Smooth muscle cell of trachea (primary cell): ENCODE results near the gene SLC35E2B. TPM values are rescaled to one million over a fixed set of nuclear protein-coding genes. Genes with fewer than 3 reads are reported as not detected.

Experiments used
- total RNA-seq: library from RNA; depleted of rRNA; stranded (reverse); fragments of >200 nt; gene quantifications from 2 replicates; pipeline ENCODE4 v1.2.1, GENCODE V29; 2014

SLC35E2B gene
- 28.8 and 59.7 TPM in 2 replicates for total RNA-seq

DNA sequence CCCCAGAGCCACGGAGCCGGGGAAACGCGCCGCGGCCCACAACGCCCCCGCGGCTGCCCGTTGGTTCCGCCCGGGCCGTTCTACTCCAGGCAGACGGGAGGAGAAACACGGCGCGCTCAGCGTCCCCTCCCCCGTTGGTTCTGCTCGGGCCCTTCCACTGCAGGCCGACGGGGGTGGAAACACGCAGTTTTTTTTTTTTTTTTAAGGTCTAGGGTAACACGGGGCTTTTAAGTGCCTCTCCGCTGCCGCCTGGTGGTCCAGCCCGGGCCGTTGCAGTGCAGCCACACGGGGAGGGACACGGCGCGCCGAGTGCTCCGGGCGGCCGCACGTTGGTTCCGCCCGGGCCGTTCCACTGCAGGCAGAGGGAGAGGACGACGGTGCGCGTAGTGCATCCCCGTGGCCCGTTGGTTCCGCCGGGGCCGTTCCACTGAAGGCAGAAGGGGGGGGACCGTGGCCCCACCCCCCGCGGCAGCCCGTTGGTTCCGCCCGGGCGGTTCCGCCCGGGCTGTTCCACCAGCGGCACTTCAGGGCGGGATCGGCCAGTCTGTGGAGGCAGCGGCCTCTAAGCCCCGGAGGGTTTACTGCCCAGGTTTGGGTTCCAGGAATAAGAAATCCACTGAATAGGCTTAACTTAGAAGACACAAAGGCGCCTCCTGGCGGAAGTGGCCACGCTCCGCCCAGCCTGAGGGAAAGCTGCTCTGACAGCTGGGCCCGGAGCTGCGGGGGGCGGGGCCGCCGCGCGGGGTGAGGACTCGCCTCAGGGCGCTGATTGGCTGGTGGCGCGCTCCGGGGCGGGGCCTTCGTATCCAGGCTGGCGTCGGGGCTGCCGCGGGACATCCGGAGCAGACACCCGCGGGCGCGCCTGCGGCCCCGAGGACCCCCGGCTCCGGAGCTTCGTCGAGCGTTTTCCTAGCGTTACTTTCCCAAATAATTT lies at the start of gene SLC35E2B:
TSS of gene SLC35E2B (minus strand) at position 82 of the 934 bp plus-strand sequence. CDS start 16,096 bp downstream, outside the sequence.

DNA sequence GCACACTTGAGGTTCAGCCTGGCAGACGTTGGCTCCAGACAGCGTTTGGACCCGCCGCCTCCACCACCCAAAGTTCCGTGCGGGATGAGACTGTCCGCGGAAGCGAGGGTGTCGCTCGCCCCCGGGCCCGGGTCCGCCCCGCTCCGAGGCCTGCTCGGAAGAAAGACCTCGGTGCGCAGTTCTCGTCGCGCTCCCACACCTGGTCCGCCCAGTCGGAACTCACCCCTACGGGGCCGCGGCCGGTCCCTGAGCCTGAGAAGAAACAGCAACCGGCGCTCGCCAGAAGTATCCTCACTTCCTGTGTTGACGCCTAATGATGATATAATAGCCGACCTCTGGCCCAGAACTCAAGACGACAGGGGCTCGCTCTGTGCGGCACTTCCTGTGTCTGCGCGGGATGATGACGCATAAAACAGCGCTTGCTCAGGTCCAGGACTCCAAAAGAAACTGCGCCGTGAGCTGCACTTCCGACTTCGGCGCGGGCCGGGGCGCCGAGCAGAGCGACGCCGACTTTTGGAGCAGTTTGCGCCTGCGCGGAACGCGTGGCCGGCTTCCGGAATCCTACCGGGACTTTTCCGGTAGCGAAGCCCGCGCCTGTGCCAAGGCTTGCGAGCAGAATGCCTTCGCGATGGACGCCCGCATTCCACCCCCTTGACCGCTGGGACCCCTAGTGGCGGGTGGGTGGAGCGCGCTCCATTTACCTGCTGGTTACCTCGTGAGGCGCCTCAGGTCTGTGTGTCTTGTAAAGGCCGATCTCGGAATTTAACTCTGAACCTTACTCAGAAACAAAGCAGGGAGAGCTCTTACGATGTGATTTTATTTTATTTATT lies 31.7 kb upstream of the SLC35E2B start, which contains the start of gene CDK11A:
TSS of gene CDK11A (minus strand) at position 323 of the 830 bp plus-strand sequence. CDS start 1,539 bp downstream, outside the sequence.

DNA sequence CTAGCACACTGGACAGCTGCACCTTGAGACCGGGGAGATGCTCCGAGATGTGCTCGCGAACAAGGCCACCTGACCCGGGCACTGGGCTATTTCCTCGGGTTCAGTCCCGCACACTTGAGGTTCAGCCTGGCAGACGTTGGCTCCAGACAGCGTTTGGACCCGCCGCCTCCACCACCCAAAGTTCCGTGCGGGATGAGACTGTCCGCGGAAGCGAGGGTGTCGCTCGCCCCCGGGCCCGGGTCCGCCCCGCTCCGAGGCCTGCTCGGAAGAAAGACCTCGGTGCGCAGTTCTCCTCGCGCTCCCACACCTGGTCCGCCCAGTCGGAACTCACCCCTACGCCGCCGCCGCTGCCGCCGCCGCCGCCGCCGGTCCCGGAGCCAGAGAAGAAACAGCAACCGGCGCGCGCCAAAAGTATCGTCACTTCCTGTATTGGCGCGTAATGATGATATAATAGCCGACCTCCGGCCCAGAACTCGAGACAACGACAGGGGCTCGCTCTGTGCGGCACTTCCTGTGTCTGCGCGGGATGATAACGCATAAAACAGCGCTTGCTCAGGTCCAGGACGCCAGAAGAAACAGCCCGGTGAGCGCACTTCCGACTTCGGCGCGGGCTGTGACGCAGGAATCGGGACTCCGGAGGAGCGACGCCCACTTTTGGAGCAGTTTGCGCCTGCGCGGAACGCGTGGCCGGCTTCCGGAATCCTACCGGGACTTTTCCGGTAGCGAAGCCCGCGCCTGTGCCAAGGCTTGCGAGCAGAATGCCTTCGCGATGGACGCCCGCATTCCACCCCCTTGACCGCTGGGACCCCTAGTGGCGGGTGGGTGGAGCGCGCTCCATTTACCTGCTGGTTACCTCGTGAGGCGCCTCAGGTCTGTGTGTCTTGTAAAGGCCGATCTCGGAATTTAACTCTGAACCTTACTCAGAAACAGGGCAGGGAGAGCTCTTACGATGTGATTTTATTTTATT lies 33.7 kb downstream of the SLC35E2B start, which contains the start of gene CDK11B:
TSS of gene CDK11B (minus strand) at position 422 of the 967 bp plus-strand sequence. CDS start 1,519 bp downstream, outside the sequence.

DNA sequence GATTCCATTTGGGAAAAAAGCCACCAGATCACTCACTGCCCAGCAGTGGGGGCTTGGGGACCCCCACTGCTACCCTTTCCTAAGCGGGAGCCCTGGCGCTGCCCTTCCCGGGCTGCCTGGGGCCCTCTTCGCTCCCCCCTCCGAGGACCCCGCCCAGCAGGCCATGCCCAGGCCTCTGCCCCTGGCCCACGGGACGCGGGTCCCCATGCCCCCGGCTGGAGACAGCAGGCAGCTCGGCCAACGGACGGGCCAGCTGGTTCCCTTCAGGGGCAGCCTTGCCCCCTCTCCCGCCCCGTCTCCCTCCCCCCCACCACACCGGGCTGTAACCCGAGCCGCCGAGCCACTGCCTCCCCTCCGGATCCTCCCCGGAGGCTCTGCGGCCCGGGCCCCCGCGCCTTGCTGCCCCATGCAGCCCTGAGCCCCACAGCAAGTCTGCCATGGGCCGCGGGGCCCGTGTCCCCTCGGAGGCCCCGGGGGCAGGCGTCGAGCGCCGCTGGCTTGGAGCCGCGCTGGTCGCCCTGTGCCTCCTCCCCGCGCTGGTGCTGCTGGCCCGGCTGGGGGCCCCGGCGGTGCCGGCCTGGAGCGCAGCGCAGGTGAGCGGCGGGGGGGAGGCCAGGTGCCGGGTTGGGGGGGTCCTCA lies 60.7 kb downstream of the SLC35E2B start, which contains the start of gene MMP23B:
TSS of gene MMP23B (plus strand) at position 392 of the 639 bp plus-strand sequence. CDS start at position 438, 46 bp downstream.

DNA sequence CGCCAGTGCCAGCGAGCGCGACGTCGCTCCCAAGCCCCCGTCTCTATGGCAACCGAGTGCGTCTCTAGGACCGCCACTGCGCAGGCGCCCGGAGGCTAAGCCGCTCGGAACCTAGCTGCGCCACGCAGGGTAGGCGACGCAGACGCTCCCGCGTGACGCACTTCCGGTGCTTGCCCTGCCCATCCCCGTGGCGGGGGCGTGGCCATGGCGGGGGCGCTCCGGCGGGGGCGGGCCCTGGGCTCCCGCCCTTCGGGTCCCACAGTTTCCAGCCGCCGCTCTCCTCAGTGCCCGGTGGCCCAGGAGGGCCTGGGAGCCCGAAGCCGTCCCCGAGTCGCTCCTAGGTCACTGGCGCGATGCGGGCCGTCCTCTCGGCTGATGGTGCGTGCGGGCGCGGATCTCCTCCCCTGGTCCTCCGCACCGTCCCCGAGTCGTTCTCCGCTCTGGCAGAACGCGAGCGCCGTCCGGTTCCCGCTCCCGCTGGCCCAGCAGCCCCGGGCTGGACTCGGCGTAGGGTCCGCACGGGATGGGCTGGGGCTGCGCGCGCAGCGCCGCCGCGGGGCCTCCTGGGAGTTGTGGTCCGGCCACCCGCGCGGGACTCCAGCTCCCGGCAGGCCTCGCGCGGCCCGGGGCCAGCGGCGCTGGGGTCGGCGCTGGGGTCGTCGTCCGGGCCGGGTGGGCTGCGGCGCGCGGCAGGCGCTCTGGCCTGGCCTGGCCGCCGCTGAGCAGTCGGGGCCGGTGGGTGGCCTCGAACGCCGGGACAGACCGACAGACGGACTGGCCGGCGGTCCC lies 77.1 kb downstream of the SLC35E2B start, which contains the start of gene MIB2:
TSS of gene MIB2 (plus strand) at position 245 of the 789 bp plus-strand sequence. CDS start 7,953 bp downstream, outside the sequence.

Other genes with a start within 250 kb of the SLC35E2B start
- gene ATAD3C, start 243.1 kb downstream of the SLC35E2B start, total RNA-seq, result under 0.01 TPM in 1 of 2 replicates, not detected in the other
- 15.0 and 15.1 TPM in 2 replicates for gene ATAD3B, start 221.0 kb downstream of the SLC35E2B start, total RNA-seq
- 25.1 and 32.7 TPM in 2 replicates for gene ATAD3A, start 180.6 kb downstream of the SLC35E2B start, total RNA-seq
- 4.5 and 5.5 TPM in 2 replicates for gene TMEM240, start 152.2 kb downstream of the SLC35E2B start, total RNA-seq
- 84.6 and 87.3 TPM in 2 replicates for gene SSU72, start 117.9 kb downstream of the SLC35E2B start, total RNA-seq
- 1.6 and 4.1 TPM in 2 replicates for gene FNDC10, start 92.7 kb downstream of the SLC35E2B start, total RNA-seq
- gene MIB2, start 77.3 kb downstream of the SLC35E2B start, total RNA-seq, result 49.2 and 125 TPM in 2 replicates
- 2.5 and 8.3 TPM in 2 replicates for gene MMP23B, start 60.6 kb downstream of the SLC35E2B start, total RNA-seq
- 8.3 and 10.5 TPM in 2 replicates for gene CDK11B, start 33.8 kb downstream of the SLC35E2B start, total RNA-seq
- 12.5 and 25.0 TPM in 2 replicates for gene CDK11A, start 31.6 kb upstream of the SLC35E2B start, total RNA-seq
- gene NADK, start 85.7 kb upstream of the SLC35E2B start, total RNA-seq, result 31.1 and 60.2 TPM in 2 replicates
- 86.8 and 113 TPM in 2 replicates for gene GNB1, start 198.3 kb upstream of the SLC35E2B start, total RNA-seq
- gene CALML6, start 222.5 kb upstream of the SLC35E2B start, total RNA-seq, result 0.15 and 0.50 TPM in 2 replicates
- gene TMEM52, start 226.5 kb upstream of the SLC35E2B start, total RNA-seq, result 0.15 and 0.17 TPM in 2 replicates